Measurements from ENCODE around the gene LITAF. TPM values are rescaled to one million over a fixed set of nuclear protein-coding genes. Genes with fewer than 3 reads are reported as not detected.

LITAF gene
- total RNA-seq, 1 donor from 2014 or later = 30.4 TPM

GRCh38 chr16:11621539-11621919 is 34.8 kb upstream of the LITAF start:
- no peak overlapping the region for H3K4me3 ChIP-seq (ENCODE audit: low read depth, low read length)
- DNase-seq (ENCODE audit: low read depth) = no peak
- no peak for TF ChIP-seq CTCF (conservative IDR thresholded peaks at IDR 0.05; ENCODE audit: low read depth, low read length)

- TF ChIP-seq CTCF (conservative IDR thresholded peaks at IDR 0.05; ENCODE audit: low read depth, low read length) = no peak
- no peak for DNase-seq (ENCODE audit: low read depth)
- no peak overlapping the region for H3K4me3 ChIP-seq (ENCODE audit: low read depth, low read length)
These were observed 33.7 kb upstream of the LITAF start for GRCh38 chr16:11620243-11621003.

GRCh38 chr16:11619327-11619851 is 32.7 kb upstream of the LITAF start:
- TF ChIP-seq CTCF (conservative IDR thresholded peaks at IDR 0.05; ENCODE audit: low read depth, low read length) = no peak
- no peak for DNase-seq (ENCODE audit: low read depth)
- H3K4me3 ChIP-seq (ENCODE audit: low read depth, low read length) = no peak overlapping the region

GRCh38 chr16:11618107-11618717 is 31.5 kb upstream of the LITAF start:
- no peak overlapping the region for H3K4me3 ChIP-seq (ENCODE audit: low read depth, low read length)
- TF ChIP-seq CTCF (conservative IDR thresholded peaks at IDR 0.05; ENCODE audit: low read depth, low read length) = no peak
- no peak for DNase-seq (ENCODE audit: low read depth)

- DNase-seq (ENCODE audit: low read depth) = no peak
- no peak for TF ChIP-seq CTCF (conservative IDR thresholded peaks at IDR 0.05; ENCODE audit: low read depth, low read length)
- H3K4me3 ChIP-seq (ENCODE audit: low read depth, low read length) = no peak overlapping the region
These were observed 29.2 kb upstream of the LITAF start for GRCh38 chr16:11615748-11616447.

- H3K4me3 ChIP-seq (ENCODE audit: low read depth, low read length) = no peak overlapping the region
- no peak for TF ChIP-seq CTCF (conservative IDR thresholded peaks at IDR 0.05; ENCODE audit: low read depth, low read length)
- DNase-seq (ENCODE audit: low read depth) = no peak
These were observed 28.0 kb upstream of the LITAF start for GRCh38 chr16:11614587-11615175.
